Measurements from ENCODE around the gene CACUL1. TPM values are rescaled to one million over a fixed set of nuclear protein-coding genes. Genes with fewer than 3 reads are reported as not detected.

Gene CACUL1
- total RNA-seq, 1 donor from 2014 or later, result 52.4 TPM

- Mint-ChIP-seq H3K4me1 (ENCODE audit: low read depth, unreplicated experiment) (no peaks in the 10 kb centered on the region), H3K27ac (ENCODE audit: unreplicated experiment) (no peak overlapping the region), H3K27me3 (ENCODE audit: low read depth, unreplicated experiment) (no peaks in the 10 kb centered on the region), H3K9me3 (ENCODE audit: unreplicated experiment) (no peaks in the 10 kb centered on the region), H3K36me3 (ENCODE audit: low read depth, unreplicated experiment) (peaks cover 5% of the 10 kb centered on the region), H3K4me3 (ENCODE audit: unreplicated experiment) (no peak overlapping the region)
- Histone ChIP-seq H3K27me3 (ENCODE audit: insufficient read depth, low read length) (no peaks in the 10 kb centered on the region), H2AFZ (ENCODE audit: low read depth, low read length) (no peak overlapping the region), H3K4me2 (ENCODE audit: low read length) (no peak overlapping the region), H3K4me1 (ENCODE audit: insufficient read depth, low read length) (peaks cover 6% of the 10 kb centered on the region), H3K9ac (ENCODE audit: low read length) (no peak overlapping the region), H3K27ac (ENCODE audit: low read depth, low read length) (no peak overlapping the region), H4K20me1 (ENCODE audit: insufficient read depth, low read length) (peaks cover 6% of the 10 kb centered on the region), H3K36me3 (ENCODE audit: insufficient read depth, low read length) (no peaks in the 10 kb centered on the region), H3K4me3 (ENCODE audit: insufficient read depth, low read depth, low read length) (no peak overlapping the region), H3K9me3 (ENCODE audit: insufficient read depth, low read depth, low read length) (no peaks in the 10 kb centered on the region), H3K79me2 (ENCODE audit: insufficient read depth, low read length) (no peaks in the 10 kb centered on the region)
- no peak for DNase-seq (ENCODE audit: low read depth)
- TF ChIP-seq CTCF (IDR thresholded peaks at IDR 0.05; ENCODE audit: insufficient read depth, low read depth, low read length) (no peak), EZH2 (IDR thresholded peaks at IDR 0.05; ENCODE audit: insufficient read depth, low read length) (no peak)
- FAIRE-seq, result no peak
These were observed 80.4 kb downstream of the CACUL1 start for GRCh38 chr10:118674226-118674919.

GRCh38 chr10:118672766-118673715, 81.7 kb downstream of the CACUL1 start:
- H3K4me3 Mint-ChIP-seq (ENCODE audit: unreplicated experiment), result no peak overlapping the region
- H2AFZ ChIP-seq (ENCODE audit: low read depth, low read length), result no peak overlapping the region
- H3K4me3 ChIP-seq (ENCODE audit: insufficient read depth, low read depth, low read length), result no peak overlapping the region
- H3K27ac ChIP-seq (ENCODE audit: low read depth, low read length), result no peak overlapping the region
- peaks cover 6% of the 10 kb centered on the region for H4K20me1 ChIP-seq (ENCODE audit: insufficient read depth, low read length)
- peaks cover 12% of the 10 kb centered on the region for H3K4me1 ChIP-seq (ENCODE audit: insufficient read depth, low read length)
- H3K27me3 Mint-ChIP-seq (ENCODE audit: low read depth, unreplicated experiment), result no peaks in the 10 kb centered on the region
- no peaks in the 10 kb centered on the region for H3K27me3 ChIP-seq (ENCODE audit: insufficient read depth, low read length)
- H3K27ac Mint-ChIP-seq (ENCODE audit: unreplicated experiment), result no peak overlapping the region
- TF ChIP-seq EZH2 (IDR thresholded peaks at IDR 0.05; ENCODE audit: insufficient read depth, low read length) (no peak), CTCF (IDR thresholded peaks at IDR 0.05; ENCODE audit: insufficient read depth, low read depth, low read length) (no peak)
- no peak overlapping the region for H3K4me2 ChIP-seq (ENCODE audit: low read length)
- no peaks in the 10 kb centered on the region for H3K9me3 Mint-ChIP-seq (ENCODE audit: unreplicated experiment)
- H3K36me3 Mint-ChIP-seq (ENCODE audit: low read depth, unreplicated experiment), result peaks cover 5% of the 10 kb centered on the region
- H3K36me3 ChIP-seq (ENCODE audit: insufficient read depth, low read length), result no peaks in the 10 kb centered on the region
- no peaks in the 10 kb centered on the region for H3K4me1 Mint-ChIP-seq (ENCODE audit: low read depth, unreplicated experiment)
- DNase-seq (ENCODE audit: low read depth), result no peak
- H3K79me2 ChIP-seq (ENCODE audit: insufficient read depth, low read length), result no peaks in the 10 kb centered on the region
- no peak overlapping the region for H3K9ac ChIP-seq (ENCODE audit: low read length)
- H3K9me3 ChIP-seq (ENCODE audit: insufficient read depth, low read depth, low read length), result no peaks in the 10 kb centered on the region
- no peak for FAIRE-seq

All from astrocyte (in vitro differentiated cells and primary cell).